Osteoblast (primary cell): ENCODE results near the gene C1R. TPM values are rescaled to one million over a fixed set of nuclear protein-coding genes. Genes with fewer than 3 reads are reported as not detected.

Experiments
- DNase-seq: peaks from one replicate; pipeline ENCODE4 v3.0.0; 2011; ENCODE audit warnings: low spot score, mixed read lengths; ENCODE audit not compliant: insufficient read length; ENCODE audit errors: missing footprints
- H2AFZ ChIP-seq: 2 replicates; pipeline ENCODE4 v1.6.0; 2011; ENCODE audit warnings: mild to moderate bottlenecking, low read length
- H3K27ac ChIP-seq: 2 replicates; pipeline ENCODE4 v1.5.1; 2011; ENCODE audit warnings: mild to moderate bottlenecking, low read depth, low read length, moderate library complexity
- H3K27me3 ChIP-seq: 2 replicates; pipeline ENCODE4 v1.6.0; 2012; ENCODE audit warnings: mild to moderate bottlenecking, control low read depth, inconsistent platforms, low read length, moderate library complexity; ENCODE audit not compliant: insufficient read depth
- H3K36me3 ChIP-seq: 2 replicates; pipeline ENCODE4 v1.5.1; 2011; ENCODE audit warnings: mild to moderate bottlenecking, low read length, control low read depth, moderate library complexity; ENCODE audit not compliant: insufficient read depth
- H3K4me1 ChIP-seq: 2 replicates; pipeline ENCODE4 v1.5.1; 2011; ENCODE audit warnings: mild to moderate bottlenecking, low read length, control low read depth, moderate library complexity; ENCODE audit not compliant: insufficient read depth
- H3K4me2 ChIP-seq: 2 replicates; pipeline ENCODE4 v1.6.0; 2011; ENCODE audit warnings: mild to moderate bottlenecking, low read length; ENCODE audit not compliant: insufficient read depth
- H3K4me3 ChIP-seq: fragments of 200-600 bp; sonication (generic); 3 replicates; pipeline ENCODE4 v1.5.1; 2012; ENCODE audit warnings: mild to moderate bottlenecking, low read length, inconsistent platforms; ENCODE audit not compliant: insufficient read depth
- H3K79me2 ChIP-seq: 2 replicates; pipeline ENCODE4 v1.6.0; 2012; ENCODE audit warnings: mild to moderate bottlenecking, low read length, control low read depth, inconsistent platforms; ENCODE audit not compliant: insufficient read depth
- H3K9me3 ChIP-seq: 2 replicates; pipeline ENCODE4 v1.5.1; 2011; ENCODE audit warnings: low read depth, low read length, control low read depth
- H4K20me1 ChIP-seq: 2 replicates; pipeline ENCODE4 v1.6.0; 2012; ENCODE audit warnings: mild to moderate bottlenecking, low read length, control low read depth; ENCODE audit not compliant: insufficient read depth
- CTCF ChIP-seq: IDR thresholded peaks from 2 replicates; pipeline ENCODE4 v1.5.1; 2011; ENCODE audit warnings: mild to moderate bottlenecking, low read depth, low read length, moderate library complexity; ENCODE audit errors: extremely low read depth
- total RNA-seq: library from RNA; depleted of rRNA; stranded (reverse); fragments of >200 nt; gene quantifications from 2 replicates; pipeline ENCODE4 v1.2.3, GENCODE V29; 2012

Gene C1R
- total RNA-seq, 1 donor = 330 TPM

GRCh38 chr12:7102582-7102981 lies 10.3 kb upstream of the C1R start:
- Histone ChIP-seq H3K27me3 (no peaks in the 10 kb centered on the region), H3K4me1 (peaks cover 15% of the 10 kb centered on the region), H3K27ac (no peak overlapping the region), H3K9me3 (no peaks in the 10 kb centered on the region), H3K36me3 (peaks cover 21% of the 10 kb centered on the region), H3K79me2 (peaks cover 18% of the 10 kb centered on the region), H3K4me2 (no peak overlapping the region), H3K4me3 (no peak overlapping the region), H4K20me1 (peaks cover 13% of the 10 kb centered on the region), H2AFZ (no peak overlapping the region)
- TF ChIP-seq CTCF = no peak
- no peak for DNase-seq

GRCh38 chr12:7101694-7102131 lies 9.5 kb upstream of the C1R start:
- peak overlapping the region; percentile 42 for H3K4me2 ChIP-seq
- no peak for DNase-seq
- no peaks in the 10 kb centered on the region for H3K27me3 ChIP-seq
- no peaks in the 10 kb centered on the region for H3K9me3 ChIP-seq
- peaks cover 12% of the 10 kb centered on the region for H3K79me2 ChIP-seq
- peak overlapping the region; percentile 47 for H2AFZ ChIP-seq
- peaks cover 14% of the 10 kb centered on the region for H3K4me1 ChIP-seq
- peak overlapping the region; percentile 15 for H3K4me3 ChIP-seq
- TF ChIP-seq CTCF = no peak
- peak overlapping the region; percentile 10 for H3K27ac ChIP-seq
- peaks cover 21% of the 10 kb centered on the region for H3K36me3 ChIP-seq
- peaks cover 13% of the 10 kb centered on the region for H4K20me1 ChIP-seq

- H3K27ac ChIP-seq = no peak overlapping the region
- H3K9me3 ChIP-seq = no peaks in the 10 kb centered on the region
- peaks cover 21% of the 10 kb centered on the region for H3K36me3 ChIP-seq
- H3K27me3 ChIP-seq = no peaks in the 10 kb centered on the region
- no peak overlapping the region for H3K4me3 ChIP-seq
- TF ChIP-seq CTCF = no peak
- H3K4me1 ChIP-seq = peaks cover 14% of the 10 kb centered on the region
- DNase-seq = no peak
- H3K79me2 ChIP-seq = peaks cover 8% of the 10 kb centered on the region
- H2AFZ ChIP-seq = no peak overlapping the region
- peak overlapping the region; percentile 42 for H3K4me2 ChIP-seq
- peaks cover 13% of the 10 kb centered on the region for H4K20me1 ChIP-seq
Measured at GRCh38 chr12:7101047-7101693, 8.9 kb upstream of the C1R start.

- Histone ChIP-seq H3K9me3 (no peaks in the 10 kb centered on the region), H2AFZ (no peak overlapping the region), H3K4me3 (no peak overlapping the region), H3K4me2 (no peak overlapping the region), H3K27ac (no peak overlapping the region), H3K4me1 (peaks cover 14% of the 10 kb centered on the region), H3K36me3 (peaks cover 21% of the 10 kb centered on the region), H3K79me2 (peaks cover 2% of the 10 kb centered on the region), H3K27me3 (no peaks in the 10 kb centered on the region), H4K20me1 (peaks cover 9% of the 10 kb centered on the region)
- DNase-seq = no peak
- no peak for TF ChIP-seq CTCF
Measured at GRCh38 chr12:7100239-7100638, 8.0 kb upstream of the C1R start.
